Esophagus squamous epithelium (tissue), 5 donors: ENCODE measurements around the gene DNM3. TPM values are rescaled to one million over a fixed set of nuclear protein-coding genes. Genes with fewer than 3 reads are reported as not detected.

ENCODE experiments used
- DNase-seq: peaks from one replicate; lab custom pipeline; 2025; lab: John Stamatoyannopoulos, UW
- H3K27ac ChIP-seq, 4 donors: fragments of 200-600 bp; sonication (generic); one replicate each; pipeline ENCODE4 v1.5.1; 2016 to 2019; ENCODE audit warnings: mild to moderate bottlenecking in 1 of 4
- H3K27me3 ChIP-seq, 4 donors: fragments of 200-600 bp; sonication (generic); 1 replicate in 3 of 4; 2 replicates in 1 of 4; pipeline versions ENCODE4 v1.5.1 to v1.6.0; 2017 to 2021; ENCODE audit warnings: antibody characterized with exemption in 1 of 4
- H3K36me3 ChIP-seq, 3 donors: fragments of 200-600 bp; sonication (generic); one replicate each; pipeline ENCODE4 v1.5.1; 2016 to 2019
- H3K4me1 ChIP-seq, 3 donors: fragments of 200-600 bp; sonication (generic); one replicate each; pipeline ENCODE4 v1.5.1; 2017 to 2019
- H3K4me3 ChIP-seq, 4 donors: fragments of 200-600 bp; sonication (generic); 1 replicate in 3 of 4; 2 replicates in 1 of 4; pipeline ENCODE4 v1.5.1; 2016 to 2019; ENCODE audit warnings: mild to moderate bottlenecking in 2 of 4, moderate library complexity in 1 of 4
- H3K9me3 ChIP-seq, 3 donors: fragments of 200-600 bp; sonication (generic); one replicate each; pipeline ENCODE4 v1.5.1; 2016 to 2019
- CTCF ChIP-seq, 6 experiments: fragments of 450-650 bp in 4 of 6; fragments of 200-600 bp in 2 of 6; sonication (generic) in 2 of 6; IDR thresholded peaks; one replicate each; pipeline ENCODE4 v1.5.1; 2016 to 2019; ENCODE audit warnings: antibody characterized with exemption in 6 of 6, mild to moderate bottlenecking in 4 of 6, moderate library complexity in 4 of 6
- POLR2A ChIP-seq, 4 donors: fragments of 450-650 bp; IDR thresholded peaks; one replicate each; pipeline ENCODE4 v1.6.1; 2017; ENCODE audit warnings: antibody characterized with exemption in 4 of 4, mild to moderate bottlenecking in 4 of 4, moderate library complexity in 3 of 4
- WGBS, 2 donors: methylation state at CpG; one replicate each; pipeline ENCODE4 v1.1.5; 2018; 5-methylcytosine and 5-hydroxymethylcytosine counted together
- intact Hi-C: fragments of 100-400 bp; cut with DNase I; formaldehyde crosslinking; loops from one replicate; pipeline ENCODE4 v1.15.0; 2022
- total RNA-seq, 4 donors: library from RNA; depleted of rRNA; stranded (reverse); fragments of >200 nt; gene quantifications; one replicate each; pipeline ENCODE4 v1.1.0, GENCODE V29; 2016
- donor health status: DM: yes; HTN: yes; CAD: no.

DNM3 gene
- total RNA-seq, 4 donors from 2014 or later: 0.91 to 3.2 (median 1.8) TPM

- no peaks in the 10 kb centered on the region for H3K36me3 ChIP-seq
- H3K27me3 ChIP-seq: no peaks in the 10 kb centered on the region
- H3K4me3 ChIP-seq: no peak overlapping the region
- intact Hi-C loops: no loop called here
- WGBS, 2 donors: 84 to 86% methylated on average over 1 of the region's 1 CpG
- no peaks in the 10 kb centered on the region for H3K9me3 ChIP-seq
- no peak overlapping the region for H3K27ac ChIP-seq
- TF ChIP-seq CTCF (IDR thresholded peaks at IDR 0.05): no peak
- no peak for TF ChIP-seq POLR2A (IDR thresholded peaks at IDR 0.05)
- no peak for DNase-seq
- H3K4me1 ChIP-seq: no peaks in the 10 kb centered on the region
Observed at GRCh38 chr1:172272087-172272486, 430.8 kb downstream of the DNM3 start.

GRCh38 chr1:172273647-172274396 lies 432.5 kb downstream of the DNM3 start:
- H3K4me3 ChIP-seq: no peak overlapping the region
- H3K9me3 ChIP-seq: no peaks in the 10 kb centered on the region
- intact Hi-C loops: no loop called here
- 78 to 81% methylated on average over 4 of the region's 4 CpGs for WGBS, 2 donors
- no peaks in the 10 kb centered on the region for H3K27me3 ChIP-seq
- DNase-seq: no peak
- H3K4me1 ChIP-seq: no peaks in the 10 kb centered on the region
- TF ChIP-seq POLR2A (IDR thresholded peaks at IDR 0.05): no peak
- no peak for TF ChIP-seq CTCF (IDR thresholded peaks at IDR 0.05)
- H3K36me3 ChIP-seq: no peaks in the 10 kb centered on the region
- no peak overlapping the region for H3K27ac ChIP-seq

- intact Hi-C loops: no loop called here
- H3K4me3 ChIP-seq: no peak overlapping the region
- H3K36me3 ChIP-seq: no peaks in the 10 kb centered on the region
- no peak for TF ChIP-seq CTCF (IDR thresholded peaks at IDR 0.05)
- no peak for TF ChIP-seq POLR2A (IDR thresholded peaks at IDR 0.05)
- no peaks in the 10 kb centered on the region for H3K4me1 ChIP-seq
- H3K9me3 ChIP-seq: no peaks in the 10 kb centered on the region
- H3K27me3 ChIP-seq: no peaks in the 10 kb centered on the region
- 95 to 96% methylated on average over 1 of the region's 1 CpG for WGBS, 2 donors
- H3K27ac ChIP-seq: no peak overlapping the region
- no peak for DNase-seq
Observed at GRCh38 chr1:172275478-172275877, 434.2 kb downstream of the DNM3 start.

DNA sequence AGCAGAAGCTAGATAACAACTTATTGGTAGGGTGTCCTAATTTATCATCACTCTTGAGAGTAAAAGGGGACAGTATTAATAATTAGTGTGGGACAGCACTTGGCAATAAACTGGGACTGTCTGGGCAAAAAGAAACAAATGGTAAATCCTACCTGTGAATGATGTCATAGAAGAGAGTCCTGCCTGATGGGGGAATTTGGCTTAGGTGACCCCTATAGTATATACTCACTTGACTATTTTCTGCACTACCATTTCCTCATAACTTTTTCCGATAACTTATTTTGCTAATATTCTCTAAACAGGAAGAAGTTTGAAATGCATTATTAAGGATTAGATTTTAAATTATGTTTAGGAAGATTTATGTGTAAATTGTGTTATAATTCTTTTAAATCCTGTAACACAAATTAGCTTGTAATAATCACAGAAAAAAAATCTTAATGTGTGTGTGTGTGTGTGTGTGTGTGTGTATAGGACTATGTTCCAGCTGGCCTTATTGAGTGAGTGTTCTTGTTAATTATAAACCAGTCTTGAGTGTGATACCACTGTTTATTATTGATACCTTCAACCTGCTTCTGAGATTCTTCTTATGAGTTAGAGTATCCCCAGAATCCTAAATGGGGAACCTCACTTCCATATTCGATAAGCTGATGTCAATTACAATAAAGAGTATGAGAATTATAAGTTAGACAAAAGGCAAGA lies 435.0 kb downstream of the DNM3 start:
- H3K27ac ChIP-seq: no peak overlapping the region
- DNase-seq: no peak
- H3K9me3 ChIP-seq: no peaks in the 10 kb centered on the region
- H3K4me3 ChIP-seq: no peak overlapping the region
- H3K36me3 ChIP-seq: no peaks in the 10 kb centered on the region
- intact Hi-C loops: no loop called here
- 46 to 94% methylated on average over 1 to 2 of the region's 2 CpGs for WGBS, 2 donors
- H3K4me1 ChIP-seq: no peaks in the 10 kb centered on the region
- TF ChIP-seq POLR2A (IDR thresholded peaks at IDR 0.05) (no peak), CTCF (IDR thresholded peaks at IDR 0.05) (no peak)
- H3K27me3 ChIP-seq: no peaks in the 10 kb centered on the region

- Histone ChIP-seq H3K27ac (no peak overlapping the region), H3K4me1 (no peaks in the 10 kb centered on the region), H3K36me3 (no peaks in the 10 kb centered on the region), H3K4me3 (no peak overlapping the region), H3K27me3 (no peaks in the 10 kb centered on the region), H3K9me3 (no peaks in the 10 kb centered on the region)
- TF ChIP-seq CTCF (IDR thresholded peaks at IDR 0.05): no peak
- TF ChIP-seq POLR2A (IDR thresholded peaks at IDR 0.05): no peak
- intact Hi-C loops: no loop called here
- 63 to 72% methylated on average over 1 of the region's 1 CpG for WGBS, 2 donors
- DNase-seq: no peak
Observed at GRCh38 chr1:172277275-172277674, 436.0 kb downstream of the DNM3 start.
